IMR-90 (cell line): ENCODE measurements around the gene CDH12. TPM values are rescaled to one million over a fixed set of nuclear protein-coding genes. Genes with fewer than 3 reads are reported as not detected.

Experiments
- ATAC-seq: fragments of 200-7000 bp; cut with Tn5 transposase; 2 replicates; pipeline ENCODE4 v1.9.1; 2020; ENCODE audit warnings: low read depth, mild to moderate bottlenecking, moderate library complexity
- BruUV-seq: library from RNA; stranded (reverse); fragments of 400-500 nt; replicated peaks from 2 replicates; lab custom pipeline; 2021; lab: Mats Ljungman, UMichigan
- CTCF ChIA-PET: fragments of 300-600 bp; formaldehyde crosslinking; extraction: SDS; loops from one replicate; lab custom pipeline; 2021; ENCODE audit warnings: antibody characterized with exemption; lab: Yijun Ruan, JAX
- POLR2A ChIA-PET: fragments of 300-600 bp; sonication (Branson Sonifier 250); formaldehyde crosslinking; loops from one replicate; lab custom pipeline; 2022; ENCODE audit warnings: antibody characterized with exemption; ENCODE audit not compliant: unreplicated experiment; lab: Charles Lee
- DNase-seq: peaks from one replicate; pipeline ENCODE4 v3.0.0; 2013
- H2AFZ ChIP-seq: replicated peaks from 2 replicates; pipeline ENCODE3; 2013; ENCODE audit warnings: low read length, mild to moderate bottlenecking; ENCODE audit not compliant: poor library complexity
- H2AK5ac ChIP-seq: 2 replicates; pipeline ENCODE4 v1.6.1; 2013; ENCODE audit warnings: low read depth, low read length, inconsistent platforms
- H2AK9ac ChIP-seq: replicated peaks from 2 replicates; pipeline ENCODE3; 2013; ENCODE audit warnings: mild to moderate bottlenecking, low read depth, low read length, moderate library complexity; ENCODE audit not compliant: poor library complexity
- H2BK120ac ChIP-seq: 2 replicates; pipeline ENCODE4 v1.6.1; 2013; ENCODE audit warnings: low read depth, low read length, inconsistent platforms
- H2BK15ac ChIP-seq: 3 replicates; pipeline ENCODE4 v1.6.1; 2013; ENCODE audit warnings: low read depth, low read length, inconsistent platforms
- H2BK20ac ChIP-seq: 2 replicates; pipeline ENCODE4 v1.6.1; 2013; ENCODE audit warnings: low read depth, mild to moderate bottlenecking, inconsistent platforms, low read length, moderate library complexity
- H2BK5ac ChIP-seq: 2 replicates; pipeline ENCODE4 v1.6.1; 2013; ENCODE audit warnings: mild to moderate bottlenecking, low read depth, low read length, inconsistent platforms; ENCODE audit not compliant: poor library complexity, severe bottlenecking
- H3K14ac ChIP-seq: replicated peaks from 2 replicates; pipeline ENCODE4 v1.6.1; 2013; ENCODE audit warnings: low read depth, low read length, inconsistent platforms
- H3K18ac ChIP-seq: 2 replicates; pipeline ENCODE4 v1.6.1; 2013; ENCODE audit warnings: low read depth, low read length, control low read depth
- H3K23ac ChIP-seq: 2 replicates; pipeline ENCODE4 v1.6.1; 2013; ENCODE audit warnings: low read depth, low read length, inconsistent platforms
- H3K27ac ChIP-seq: 2 replicates; pipeline ENCODE4 v1.5.1; 2013; ENCODE audit warnings: mild to moderate bottlenecking, control low read depth, low read length; ENCODE audit not compliant: insufficient read depth
- H3K27me3 ChIP-seq: 2 replicates; pipeline ENCODE4 v1.6.1; 2013; ENCODE audit warnings: low read length; ENCODE audit not compliant: control insufficient read depth, insufficient read depth
- H3K36me3 ChIP-seq: 2 replicates; pipeline ENCODE4 v1.6.1; 2013; ENCODE audit warnings: low read length, mixed read lengths; ENCODE audit not compliant: control insufficient read depth, insufficient read depth
- H3K4ac ChIP-seq: 2 replicates; pipeline ENCODE4 v1.6.1; 2013; ENCODE audit warnings: low read depth, low read length, inconsistent platforms
- H3K4me1 ChIP-seq: 2 replicates; pipeline ENCODE4 v1.6.1; 2013; ENCODE audit warnings: low read length, mixed read lengths; ENCODE audit not compliant: control insufficient read depth, insufficient read depth
- H3K4me2 ChIP-seq: 2 replicates; pipeline ENCODE4 v1.6.1; 2013; ENCODE audit warnings: low read depth, mild to moderate bottlenecking, control low read depth, low read length, moderate library complexity
- H3K4me3 ChIP-seq: 2 replicates; pipeline ENCODE4 v1.5.1; 2013; ENCODE audit warnings: low read depth, mild to moderate bottlenecking, control low read depth, low read length, moderate library complexity; ENCODE audit not compliant: insufficient read depth
- H3K56ac ChIP-seq: 2 replicates; pipeline ENCODE4 v1.6.1; 2013; ENCODE audit warnings: low read length, inconsistent platforms; ENCODE audit not compliant: insufficient read depth; ENCODE audit errors: extremely low read depth
- H3K79me1 ChIP-seq, 2 experiments: 2 replicates each; pipeline ENCODE4 v1.6.1; 2013; ENCODE audit warnings: low read length in 2 of 2, inconsistent platforms in 1 of 2, low read depth in 1 of 2
- H3K9ac ChIP-seq: 2 replicates; pipeline ENCODE4 v1.6.1; 2013; ENCODE audit warnings: low read depth, low read length, control low read depth
- H3K9me1 ChIP-seq: 2 replicates; pipeline ENCODE4 v1.6.1; 2013; ENCODE audit warnings: low read length, inconsistent platforms; ENCODE audit not compliant: insufficient read depth
- H3K9me3 ChIP-seq: 2 replicates; pipeline ENCODE4 v1.6.1; 2013; ENCODE audit warnings: low read length; ENCODE audit not compliant: control insufficient read depth, insufficient read depth
- H4K20me1 ChIP-seq: 2 replicates; pipeline ENCODE4 v1.6.1; 2013; ENCODE audit warnings: low read length, inconsistent platforms; ENCODE audit not compliant: insufficient read depth
- H4K5ac ChIP-seq: 2 replicates; pipeline ENCODE4 v1.6.1; 2013; ENCODE audit warnings: mild to moderate bottlenecking, low read depth, low read length, control low read depth
- H4K8ac ChIP-seq, 2 experiments: 2 replicates each; pipeline ENCODE4 v1.6.1; 2013; ENCODE audit warnings: low read depth in 2 of 2, low read length in 2 of 2, control low read depth in 1 of 2, inconsistent platforms in 1 of 2
- H4K91ac ChIP-seq: 2 replicates; pipeline ENCODE4 v1.6.1; 2013; ENCODE audit warnings: low read depth, low read length, inconsistent platforms; ENCODE audit not compliant: insufficient read depth
- BHLHE40 ChIP-seq: fragments of 150-350 bp; IDR thresholded peaks from 2 replicates; pipeline ENCODE4 v1.6.1; 2016; ENCODE audit warnings: mild to moderate bottlenecking, low read depth, low read length
- CEBPB ChIP-seq: IDR thresholded peaks from 2 replicates; pipeline ENCODE4 v1.6.1; 2012; ENCODE audit warnings: low read depth, low read length, improper control_type of control experiment
- CHD1 ChIP-seq: IDR thresholded peaks from 2 replicates; pipeline ENCODE4 v1.6.1; 2012; ENCODE audit warnings: low read depth, low read length, improper control_type of control experiment
- CTCF ChIP-seq: conservative IDR thresholded peaks from 2 replicates; pipeline ENCODE4 v1.5.1; 2012; ENCODE audit warnings: mild to moderate bottlenecking, low read depth, low read length, improper control_type of control experiment
- ELK1 ChIP-seq: fragments of 150-350 bp; IDR thresholded peaks from 2 replicates; pipeline ENCODE4 v1.6.1; 2016; ENCODE audit warnings: low read depth, mild to moderate bottlenecking, low read length, moderate library complexity, borderline replicate concordance
- FOS ChIP-seq: fragments of 150-350 bp; IDR thresholded peaks from 2 replicates; pipeline ENCODE4 v1.6.1; 2016; ENCODE audit warnings: low read depth, low read length
- MAZ ChIP-seq: IDR thresholded peaks from 2 replicates; pipeline ENCODE4 v1.6.1; 2012; ENCODE audit warnings: low read depth, mild to moderate bottlenecking, low read length, improper control_type of control experiment, moderate library complexity, borderline replicate concordance
- MXI1 ChIP-seq: IDR thresholded peaks from 2 replicates; pipeline ENCODE4 v1.6.1; 2012; ENCODE audit warnings: low read depth, mild to moderate bottlenecking, low read length, moderate library complexity, borderline replicate concordance
- NFE2L2 ChIP-seq: fragments of 150-350 bp; IDR thresholded peaks from 2 replicates; pipeline ENCODE4 v1.6.1; 2016; ENCODE audit warnings: low read depth, mild to moderate bottlenecking, low read length
- POLR2A ChIP-seq: IDR thresholded peaks from 2 replicates; pipeline ENCODE4 v1.6.1; 2012; ENCODE audit warnings: mild to moderate bottlenecking, low read depth, low read length
- RAD21 ChIP-seq: IDR thresholded peaks from 2 replicates; pipeline ENCODE4 v1.6.1; 2012; ENCODE audit warnings: low read length, improper control_type of control experiment
- RCOR1 ChIP-seq: IDR thresholded peaks from 2 replicates; pipeline ENCODE4 v1.6.1; 2012; ENCODE audit warnings: mild to moderate bottlenecking, low read length, improper control_type of control experiment; ENCODE audit not compliant: insufficient replicate concordance
- RFX5 ChIP-seq: IDR thresholded peaks from 2 replicates; pipeline ENCODE4 v1.8.0; 2012; ENCODE audit warnings: low read depth, mild to moderate bottlenecking, low read length, moderate library complexity
- SMC3 ChIP-seq: fragments of 150-350 bp; IDR thresholded peaks from 2 replicates; pipeline ENCODE4 v1.6.1; 2016; ENCODE audit warnings: low read depth, mild to moderate bottlenecking, antibody characterized with exemption, low read length, moderate library complexity
- USF2 ChIP-seq: fragments of 150-350 bp; IDR thresholded peaks from 2 replicates; pipeline ENCODE4 v1.6.1; 2017; ENCODE audit warnings: mild to moderate bottlenecking, antibody characterized with exemption, low read length, low read depth
- WGBS, 2 experiments: methylation state at CpG; one replicate each; pipeline versions ENCODE4 v1.1.5 to v1.1.7; 2013; ENCODE audit warnings: missing lambda C conversion rate in 2 of 2; ENCODE audit not compliant: insufficient read length in 1 of 2; ENCODE audit errors: extremely low coverage in 2 of 2; 5-methylcytosine and 5-hydroxymethylcytosine counted together
- dilution Hi-C: fragments of 300-500 bp; cut with HindIII; formaldehyde crosslinking; loops from one replicate; pipeline ENCODE4 v1.14.3; 2018; ENCODE audit warnings: low sequenced_read_pairs; ENCODE audit not compliant: unreplicated experiment
- in situ Hi-C: fragments of 300-500 bp; cut with MboI; formaldehyde crosslinking; loops from 3 replicates; pipeline ENCODE4 v1.14.3; 2019; ENCODE audit warnings: low sequenced_read_pairs, inconsistent platforms, mixed read lengths
- intact Hi-C: fragments of 100-400 bp; cut with micrococcal nuclease; formaldehyde crosslinking; loops from 2 replicates; pipeline ENCODE4 v1.10.0; 2022
- polyA plus RNA-seq, 3 experiments: library from polyadenylated mRNA; depleted of rRNA; stranded (reverse); fragments of >200 nt; gene quantifications; 2 replicates each; pipeline ENCODE4 v1.2.3, GENCODE V29; 2012; ENCODE audit warnings: low replicate concordance in 1 of 3
- total RNA-seq: library from RNA; depleted of rRNA; stranded (reverse); fragments of >200 nt; gene quantifications from 2 replicates; pipeline ENCODE4 v1.2.3, GENCODE V29; 2012

Gene CDH12
- total and polyA plus RNA-seq, 2 of the 4 experiments (the other 2 are of a cell fraction): not detected

GRCh38 chr5:22058620-22059019 lies 794.5 kb downstream of the CDH12 start:
- in situ Hi-C loops (no loop called here), intact Hi-C loops (no loop called here), dilution Hi-C loops (no loop called here)
- H3K4ac ChIP-seq: no peak overlapping the region
- no peak overlapping the region for H3K56ac ChIP-seq
- TF ChIP-seq BHLHE40 (no peak), CTCF (no peak), CHD1 (no peak), FOS (no peak), RFX5 (no peak), ELK1 (no peak), RAD21 (no peak), MXI1 (no peak), USF2 (no peak), SMC3 (no peak), NFE2L2 (no peak), POLR2A (no peak), MAZ (no peak), RCOR1 (no peak), CEBPB (no peak)
- no peak overlapping the region for H3K27ac ChIP-seq
- H3K4me2 ChIP-seq: no peak overlapping the region
- no peak overlapping the region for H2BK20ac ChIP-seq
- H3K27me3 ChIP-seq: no peaks in the 10 kb centered on the region
- no peak overlapping the region for H4K8ac ChIP-seq
- H2BK15ac ChIP-seq: no peak overlapping the region
- ChIA-PET POLR2A (no interaction called here), CTCF (no interaction called here)
- no peak overlapping the region for H2AK9ac ChIP-seq
- H2AFZ ChIP-seq: no peak overlapping the region
- no peak overlapping the region for H3K14ac ChIP-seq
- no peak for ATAC-seq
- no peak overlapping the region for H2BK120ac ChIP-seq
- H3K4me1 ChIP-seq: no peaks in the 10 kb centered on the region
- no peak overlapping the region for H3K9ac ChIP-seq
- H3K23ac ChIP-seq: no peak overlapping the region
- no peak overlapping the region for H4K91ac ChIP-seq
- H3K4me3 ChIP-seq: no peak overlapping the region
- H3K18ac ChIP-seq: no peak overlapping the region
- no peak overlapping the region for H4K5ac ChIP-seq
- no peak for DNase-seq
- H4K20me1 ChIP-seq: no peaks in the 10 kb centered on the region
- no peak overlapping the region for H2AK5ac ChIP-seq
- H3K79me1 ChIP-seq: no peaks in the 10 kb centered on the region
- no peaks in the 10 kb centered on the region for H3K36me3 ChIP-seq
- BruUV-seq: no TSS peak
- H2BK5ac ChIP-seq: no peak overlapping the region
- H3K9me1 ChIP-seq: no peaks in the 10 kb centered on the region
- H3K9me3 ChIP-seq: no peaks in the 10 kb centered on the region
- no CpG with 5 or more reads among the region's 1 CpG for WGBS, 2 experiments
